Measurements from ENCODE around the gene ABHD6. TPM values are rescaled to one million over a fixed set of nuclear protein-coding genes. Genes with fewer than 3 reads are reported as not detected.

The ABHD6 gene
- total RNA-seq, 1 donor from 2014 or later: 6.9 TPM

DNA sequence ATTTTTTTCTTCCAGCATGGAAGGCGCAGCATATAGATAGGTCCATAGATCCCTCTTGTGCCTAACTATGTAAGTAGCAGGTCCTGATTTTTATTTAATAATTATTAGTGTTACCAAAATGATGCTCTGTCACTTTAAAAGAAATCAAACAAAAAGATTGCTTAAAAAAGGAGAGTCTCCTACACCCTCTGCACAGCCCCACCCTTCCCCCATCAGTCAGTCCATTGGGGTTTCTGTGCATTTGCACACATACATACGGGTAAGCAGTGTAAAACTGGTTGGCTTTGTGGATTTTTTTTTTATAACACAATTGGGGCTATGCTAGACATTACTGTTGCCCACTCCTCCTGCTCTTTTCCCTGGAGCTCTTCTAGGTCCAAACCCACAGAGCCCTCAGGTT, 61.5 kb downstream of the ABHD6 start:
- Histone ChIP-seq H3K27ac (no peak overlapping the region), H3K4me1 (no peaks in the 10 kb centered on the region), H3K36me3 (no peaks in the 10 kb centered on the region), H3K4me3 (no peak overlapping the region), H3K27me3 (no peaks in the 10 kb centered on the region), H3K9me3 (no peaks in the 10 kb centered on the region)
- TF ChIP-seq, protein P1, sequence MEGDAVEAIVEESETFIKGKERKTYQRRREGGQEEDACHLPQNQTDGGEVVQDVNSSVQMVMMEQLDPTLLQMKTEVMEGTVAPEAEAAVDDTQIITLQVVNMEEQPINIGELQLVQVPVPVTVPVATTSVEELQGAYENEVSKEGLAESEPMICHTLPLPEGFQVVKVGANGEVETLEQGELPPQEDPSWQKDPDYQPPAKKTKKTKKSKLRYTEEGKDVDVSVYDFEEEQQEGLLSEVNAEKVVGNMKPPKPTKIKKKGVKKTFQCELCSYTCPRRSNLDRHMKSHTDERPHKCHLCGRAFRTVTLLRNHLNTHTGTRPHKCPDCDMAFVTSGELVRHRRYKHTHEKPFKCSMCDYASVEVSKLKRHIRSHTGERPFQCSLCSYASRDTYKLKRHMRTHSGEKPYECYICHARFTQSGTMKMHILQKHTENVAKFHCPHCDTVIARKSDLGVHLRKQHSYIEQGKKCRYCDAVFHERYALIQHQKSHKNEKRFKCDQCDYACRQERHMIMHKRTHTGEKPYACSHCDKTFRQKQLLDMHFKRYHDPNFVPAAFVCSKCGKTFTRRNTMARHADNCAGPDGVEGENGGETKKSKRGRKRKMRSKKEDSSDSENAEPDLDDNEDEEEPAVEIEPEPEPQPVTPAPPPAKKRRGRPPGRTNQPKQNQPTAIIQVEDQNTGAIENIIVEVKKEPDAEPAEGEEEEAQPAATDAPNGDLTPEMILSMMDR (IDR thresholded peaks at IDR 0.05): no peak
- no peak for DNase-seq (ENCODE audit: low spot score in 2 of 2)
- intact Hi-C loops (cut with DNase I): no loop called here

DNA sequence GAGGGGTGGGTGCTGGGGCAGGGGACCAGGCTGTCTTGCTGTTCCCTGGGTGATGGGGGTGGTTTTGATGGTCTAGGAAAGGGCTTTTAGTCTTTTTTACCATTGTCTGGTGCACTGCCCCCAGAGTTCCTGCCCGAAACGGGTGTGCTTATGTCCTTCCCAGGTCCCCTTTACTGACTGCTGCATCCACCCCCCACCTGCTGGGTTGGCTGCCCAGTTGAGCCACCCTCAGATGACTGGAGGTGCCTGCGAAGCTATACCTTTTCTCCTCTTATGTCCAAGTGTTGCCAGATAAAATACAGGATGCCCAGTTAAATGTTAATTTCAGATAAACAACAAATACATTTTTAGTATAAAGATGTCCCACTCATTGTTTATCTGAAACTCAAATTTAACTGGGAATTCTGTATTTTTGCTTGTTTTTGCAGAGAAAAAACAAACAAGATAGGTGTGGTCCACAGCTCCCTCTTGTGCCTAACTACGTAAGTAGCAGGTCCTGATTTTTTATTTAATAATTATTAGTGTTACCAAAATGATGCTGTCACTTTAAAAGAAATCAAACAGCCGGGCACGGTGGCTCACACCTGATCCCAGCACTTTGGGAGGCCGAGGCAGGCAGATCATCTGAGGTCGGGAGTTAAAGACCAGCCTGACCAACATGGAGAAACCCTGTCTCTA, 62.4 kb downstream of the ABHD6 start:
- no peaks in the 10 kb centered on the region for H3K9me3 ChIP-seq
- H3K27ac ChIP-seq: no peak overlapping the region
- no peaks in the 10 kb centered on the region for H3K4me1 ChIP-seq
- TF ChIP-seq, protein P1 (IDR thresholded peaks at IDR 0.05): peak; percentile 36 to 57 (median 43)
- H3K4me3 ChIP-seq: no peak overlapping the region
- intact Hi-C loops (cut with DNase I): loop anchor here (1.0 to 10.0 kb wide), 3 partner anchors 113 to 605 kb away; partner anchors contain the start of gene DENND6A
- no peaks in the 10 kb centered on the region for H3K27me3 ChIP-seq
- H3K36me3 ChIP-seq: no peaks in the 10 kb centered on the region
- no peak for DNase-seq (ENCODE audit: low spot score in 2 of 2)

DNA sequence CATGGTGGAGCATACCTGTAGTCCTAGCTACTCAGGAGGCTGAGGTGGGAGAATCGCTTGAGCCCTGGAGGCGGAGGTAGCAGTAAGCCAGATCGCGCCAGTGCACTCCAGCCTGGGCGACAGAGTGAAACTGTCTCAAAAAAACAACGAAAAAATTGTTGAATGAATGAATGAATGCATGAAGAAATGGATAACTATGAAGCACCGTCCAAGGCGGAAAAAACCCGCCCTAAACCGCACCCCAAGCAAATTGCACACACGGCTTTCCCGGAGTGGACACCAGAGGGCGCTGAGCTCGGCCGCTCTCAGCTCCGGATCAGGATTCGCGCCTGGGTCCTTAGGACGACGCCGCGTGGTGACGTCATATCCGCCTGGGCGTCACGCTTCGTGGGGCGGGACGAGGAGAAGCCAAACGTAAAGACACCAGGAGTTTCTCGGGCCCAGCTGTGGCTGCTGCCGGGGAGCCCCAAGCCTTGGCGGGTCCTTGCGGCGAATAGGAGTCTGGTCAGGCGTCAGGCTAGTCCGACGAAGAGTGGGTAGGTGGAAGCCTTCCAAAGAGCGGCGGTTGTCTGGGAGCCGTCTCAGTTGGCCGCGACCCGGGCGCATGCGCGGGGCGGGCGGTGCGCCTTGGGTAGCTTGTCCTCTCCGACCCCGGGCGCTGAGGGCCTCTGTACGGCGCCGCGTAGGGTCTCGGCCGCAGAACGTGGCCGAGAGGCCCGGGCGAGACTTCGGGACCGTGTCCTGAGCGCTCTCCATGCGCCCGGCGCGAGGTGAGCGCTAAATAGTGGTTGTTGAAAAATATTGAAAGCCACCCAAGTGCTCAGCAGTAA, 68.5 kb downstream of the ABHD6 start, which contains the start of the genes HTD2 and RPP14:
Gene HTD2, plus strand, starts transcription at position 639 of the 830 bp plus-strand sequence. CDS start 11,094 bp downstream, outside the sequence.
Gene RPP14, plus strand, starts transcription at position 364 of the 830 bp plus-strand sequence. CDS start 4,085 bp downstream, outside the sequence.
- TF ChIP-seq, protein P1 (IDR thresholded peaks at IDR 0.05): peak; percentile 92 to 98 (median 94)
- H3K36me3 ChIP-seq: peaks cover 6 to 11% of the 10 kb centered on the region in 2 donors
- intact Hi-C loops (cut with DNase I): loop anchor here (1.0 to 10.0 kb wide), 8 partner anchors 26 to 709 kb away; partner anchors contain the start of genes ABHD6, ARF4, DENND6A and FLNB

DNA sequence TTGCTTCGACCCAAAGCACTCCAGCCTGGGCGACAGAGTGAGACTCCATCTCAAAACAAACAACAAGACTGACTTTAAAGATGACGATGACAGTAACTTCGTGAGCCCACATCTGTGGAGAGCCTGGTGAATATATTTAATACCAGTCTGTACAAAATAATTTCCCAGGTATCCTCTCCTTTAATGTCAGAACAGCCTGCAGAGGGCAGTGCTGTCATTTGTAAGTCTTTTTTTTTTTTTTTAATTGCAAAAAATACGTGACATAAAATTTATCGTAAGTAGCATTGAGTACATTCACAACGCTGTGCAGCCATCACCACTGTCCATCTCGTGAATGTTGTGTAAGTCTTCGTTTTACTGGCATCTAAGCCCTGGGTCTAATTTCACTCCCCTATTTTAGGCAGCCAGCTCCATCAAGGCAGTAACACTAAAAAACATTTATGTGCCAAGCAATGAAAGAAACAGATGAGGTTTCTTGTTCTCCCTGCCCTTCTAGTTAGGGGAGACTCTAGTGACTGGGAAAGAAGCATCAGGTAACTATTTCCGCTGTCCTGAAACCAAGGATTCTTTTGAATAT, 70.1 kb downstream of the ABHD6 start:
- Histone ChIP-seq H3K9me3 (no peaks in the 10 kb centered on the region), H3K27me3 (no peaks in the 10 kb centered on the region), H3K4me3 (peak overlapping the region; percentile 77 to 86), H3K27ac (peak overlapping the region in 1 of 2 donors; percentile 96), H3K36me3 (peaks cover 22 to 27% of the 10 kb centered on the region in 2 donors), H3K4me1 (peaks cover 7 to 21% of the 10 kb centered on the region in 2 donors)
- DNase-seq (ENCODE audit: low spot score in 2 of 2): no peak
- intact Hi-C loops (cut with DNase I): loop anchor here (10.0 kb wide), 2 partner anchors 423 to 613 kb away; partner anchors contain the start of gene DENND6A
- TF ChIP-seq, protein P1 (IDR thresholded peaks at IDR 0.05): peak; percentile 14 to 43 (median 38)

More for the DNA sequence above, 68.5 kb downstream of the ABHD6 start, which contains the start of the genes HTD2 and RPP14:
- Histone ChIP-seq H3K4me1 (peaks cover 7 to 21% of the 10 kb centered on the region in 2 donors), H3K4me3 (peak within 1 kb of the TSS; percentile 77 to 86), H3K9me3 (no peaks in the 10 kb centered on the region), H3K27ac (peak within 1 kb of the TSS; percentile 96 to 97), H3K27me3 (no peaks in the 10 kb centered on the region)
- peak; percentile 90 to 99 for DNase-seq (ENCODE audit: low spot score in 2 of 2)

DNA sequence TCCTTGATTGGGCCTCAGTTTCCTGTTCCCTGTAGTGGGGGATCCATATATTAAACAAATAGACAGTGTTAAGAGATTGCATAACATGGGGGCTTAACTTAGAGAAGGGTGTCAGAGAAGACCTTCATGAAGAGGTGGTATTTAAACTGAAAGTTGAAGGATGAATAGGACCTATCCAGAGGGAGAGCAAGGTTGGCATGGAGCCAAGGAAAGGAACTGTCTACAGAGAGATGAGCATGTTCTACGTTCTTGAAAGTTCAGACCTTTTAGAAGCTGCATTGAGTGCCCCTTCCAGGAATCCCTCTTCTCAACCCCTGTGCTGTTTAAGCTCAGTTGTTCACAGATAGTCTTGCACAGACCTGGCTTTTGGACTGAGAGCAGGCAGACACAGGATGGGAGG, 71.1 kb downstream of the ABHD6 start:
- no peaks in the 10 kb centered on the region for H3K27me3 ChIP-seq
- H3K4me1 ChIP-seq: peaks cover 7 to 21% of the 10 kb centered on the region in 2 donors
- DNase-seq (ENCODE audit: low spot score in 2 of 2): no peak
- TF ChIP-seq, protein P1 (IDR thresholded peaks at IDR 0.05): no peak
- intact Hi-C loops (cut with DNase I): loop anchor here (10.0 kb wide), 2 partner anchors 424 to 614 kb away; partner anchors contain the start of gene DENND6A
- peak overlapping the region in 1 of 2 donors; percentile 86 for H3K4me3 ChIP-seq
- no peaks in the 10 kb centered on the region for H3K9me3 ChIP-seq
- H3K27ac ChIP-seq: no peak overlapping the region
- H3K36me3 ChIP-seq: peaks cover 26 to 37% of the 10 kb centered on the region in 2 donors

Measured in ascending aorta (tissue), 2 donors.